Osteocyte (in vitro differentiated cells): ENCODE data around the gene NKX2-8. TPM values are rescaled to one million over a fixed set of nuclear protein-coding genes. Genes with fewer than 3 reads are reported as not detected.

Experiments
- DNase-seq: peaks from one replicate; pipeline ENCODE4 v3.0.0; 2021; ENCODE audit warnings: mixed read lengths; ENCODE audit not compliant: unreplicated experiment; ENCODE audit errors: extremely low spot score
- H3K27ac Mint-ChIP-seq: one replicate; pipeline ENCODE4 v1.8.0; 2021; ENCODE audit warnings: mild to moderate bottlenecking, mixed read lengths; ENCODE audit not compliant: unreplicated experiment
- H3K27me3 Mint-ChIP-seq: one replicate; pipeline ENCODE4 v1.8.0; 2021; ENCODE audit warnings: mixed read lengths; ENCODE audit not compliant: unreplicated experiment
- H3K36me3 Mint-ChIP-seq: one replicate; pipeline ENCODE4 v1.8.0; 2021; ENCODE audit warnings: mixed read lengths; ENCODE audit not compliant: unreplicated experiment
- H3K4me1 Mint-ChIP-seq: one replicate; pipeline ENCODE4 v1.8.0; 2021; ENCODE audit warnings: mixed read lengths; ENCODE audit not compliant: unreplicated experiment
- H3K4me3 Mint-ChIP-seq: one replicate; pipeline ENCODE4 v1.8.0; 2021; ENCODE audit warnings: mild to moderate bottlenecking, moderate library complexity, mixed read lengths; ENCODE audit not compliant: unreplicated experiment
- H3K9me3 Mint-ChIP-seq: one replicate; pipeline ENCODE4 v1.8.0; 2021; ENCODE audit warnings: mixed read lengths; ENCODE audit not compliant: unreplicated experiment
- total RNA-seq: library from RNA; stranded (reverse); gene quantifications from 2 replicates; pipeline ENCODE4 v1.2.1, GENCODE V29; 2021
- TF ChIP-seq, protein P1 (sequence below): fragments of 200-600 bp; sonication (generic); IDR thresholded peaks from 2 replicates; pipeline ENCODE4 v1.5.0; 2021; ENCODE audit warnings: antibody characterized with exemption, mild to moderate bottlenecking, moderate library complexity

NKX2-8 gene
- total RNA-seq, 1 donor from 2014 or later = not detected

DNA sequence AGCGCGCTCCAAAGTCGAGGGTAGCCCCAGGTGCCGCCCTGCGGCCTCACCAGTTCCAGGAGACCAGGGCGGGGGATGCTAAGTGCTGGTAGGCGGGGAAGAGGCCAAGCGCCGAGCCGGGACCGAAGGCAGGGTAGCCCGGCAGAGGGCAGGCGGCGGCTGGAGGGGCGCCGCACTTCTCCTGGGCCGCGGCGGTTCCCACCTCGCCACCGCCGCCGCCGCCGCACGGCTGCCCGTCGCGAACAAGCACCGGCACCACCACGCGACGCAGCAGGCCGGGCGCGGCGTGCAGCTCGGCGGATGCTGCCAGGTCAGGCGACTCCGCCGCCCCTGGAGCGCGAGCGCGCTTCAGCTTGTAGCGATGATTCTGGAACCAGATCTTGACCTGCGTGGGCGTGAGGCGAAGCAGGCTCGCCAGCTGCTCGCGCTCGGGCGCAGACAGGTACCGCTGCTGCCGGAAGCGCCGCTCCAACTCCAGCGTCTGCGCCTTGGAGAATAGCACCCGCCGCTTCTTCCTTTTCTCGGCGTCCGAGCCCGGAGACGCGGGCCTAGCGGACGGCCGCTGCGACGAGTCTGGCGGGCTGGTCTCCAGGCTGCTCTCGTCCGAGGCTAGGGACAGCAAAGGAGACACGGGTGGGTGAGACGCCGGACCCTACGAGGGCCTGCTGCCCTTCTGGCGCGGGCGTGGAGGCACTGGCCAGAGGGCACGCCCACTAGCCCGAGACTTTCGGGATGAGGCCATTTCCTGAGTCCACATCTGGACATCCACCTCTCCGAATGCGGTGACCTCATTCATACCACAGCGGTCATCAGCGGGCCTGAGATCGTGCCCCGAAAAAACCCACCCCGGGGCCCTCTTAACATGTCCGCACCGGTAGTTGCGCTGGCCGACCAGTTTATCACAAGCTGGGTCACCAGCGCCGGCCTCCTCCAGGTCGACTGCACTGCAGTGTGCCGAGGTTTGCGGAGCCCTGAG, 1.3 kb downstream of the NKX2-8 start:
- H3K27ac Mint-ChIP-seq = no peak overlapping the region
- DNase-seq = no peak
- H3K4me1 Mint-ChIP-seq = peaks cover 12% of the 10 kb centered on the region
- H3K9me3 Mint-ChIP-seq = no peaks in the 10 kb centered on the region
- no peaks in the 10 kb centered on the region for H3K36me3 Mint-ChIP-seq
- H3K4me3 Mint-ChIP-seq = peak overlapping the region; percentile 70
- TF ChIP-seq, protein P1, sequence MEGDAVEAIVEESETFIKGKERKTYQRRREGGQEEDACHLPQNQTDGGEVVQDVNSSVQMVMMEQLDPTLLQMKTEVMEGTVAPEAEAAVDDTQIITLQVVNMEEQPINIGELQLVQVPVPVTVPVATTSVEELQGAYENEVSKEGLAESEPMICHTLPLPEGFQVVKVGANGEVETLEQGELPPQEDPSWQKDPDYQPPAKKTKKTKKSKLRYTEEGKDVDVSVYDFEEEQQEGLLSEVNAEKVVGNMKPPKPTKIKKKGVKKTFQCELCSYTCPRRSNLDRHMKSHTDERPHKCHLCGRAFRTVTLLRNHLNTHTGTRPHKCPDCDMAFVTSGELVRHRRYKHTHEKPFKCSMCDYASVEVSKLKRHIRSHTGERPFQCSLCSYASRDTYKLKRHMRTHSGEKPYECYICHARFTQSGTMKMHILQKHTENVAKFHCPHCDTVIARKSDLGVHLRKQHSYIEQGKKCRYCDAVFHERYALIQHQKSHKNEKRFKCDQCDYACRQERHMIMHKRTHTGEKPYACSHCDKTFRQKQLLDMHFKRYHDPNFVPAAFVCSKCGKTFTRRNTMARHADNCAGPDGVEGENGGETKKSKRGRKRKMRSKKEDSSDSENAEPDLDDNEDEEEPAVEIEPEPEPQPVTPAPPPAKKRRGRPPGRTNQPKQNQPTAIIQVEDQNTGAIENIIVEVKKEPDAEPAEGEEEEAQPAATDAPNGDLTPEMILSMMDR = peak; percentile 15
- peaks cover 58% of the 10 kb centered on the region for H3K27me3 Mint-ChIP-seq

DNA sequence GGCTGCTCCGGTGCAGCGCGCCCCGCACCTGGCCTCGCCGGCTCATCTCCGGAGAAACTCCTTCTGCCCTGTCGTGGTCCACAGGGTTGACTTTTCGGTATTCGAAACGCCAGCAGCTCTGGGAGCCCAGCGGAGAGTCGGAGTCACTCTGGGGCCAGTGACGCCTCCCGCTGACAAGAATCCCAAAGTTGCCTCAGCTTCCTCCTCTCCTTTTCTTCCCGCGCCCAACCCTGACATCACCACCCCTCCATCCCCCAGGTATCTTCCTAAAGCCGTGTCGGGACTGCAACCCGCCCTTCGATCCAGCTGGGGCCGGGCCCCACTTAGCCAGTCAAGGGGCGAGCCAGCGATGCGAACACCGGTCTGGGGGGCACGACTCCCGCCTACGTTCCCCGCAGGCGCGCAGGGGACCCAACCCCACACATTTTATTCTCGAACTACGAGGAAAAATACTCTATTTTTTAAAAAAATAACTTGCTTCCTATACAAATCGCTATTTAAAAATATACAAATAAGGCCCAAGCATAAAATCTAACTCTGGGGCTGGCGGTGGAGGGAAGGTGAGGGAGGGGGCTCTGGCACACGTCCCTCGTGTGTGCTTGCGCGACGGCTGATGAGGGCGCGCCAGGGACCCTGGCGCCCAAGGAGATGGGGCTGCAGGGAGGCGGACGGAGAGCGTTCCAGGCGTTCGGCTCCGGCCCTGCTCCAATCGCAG, 2.1 kb downstream of the NKX2-8 start:
- no peak overlapping the region for H3K27ac Mint-ChIP-seq
- no peak for DNase-seq
- no peaks in the 10 kb centered on the region for H3K36me3 Mint-ChIP-seq
- TF ChIP-seq, protein P1 = no peak
- no peaks in the 10 kb centered on the region for H3K9me3 Mint-ChIP-seq
- peaks cover 53% of the 10 kb centered on the region for H3K27me3 Mint-ChIP-seq
- peak overlapping the region; percentile 42 for H3K4me3 Mint-ChIP-seq
- peaks cover 12% of the 10 kb centered on the region for H3K4me1 Mint-ChIP-seq

DNA sequence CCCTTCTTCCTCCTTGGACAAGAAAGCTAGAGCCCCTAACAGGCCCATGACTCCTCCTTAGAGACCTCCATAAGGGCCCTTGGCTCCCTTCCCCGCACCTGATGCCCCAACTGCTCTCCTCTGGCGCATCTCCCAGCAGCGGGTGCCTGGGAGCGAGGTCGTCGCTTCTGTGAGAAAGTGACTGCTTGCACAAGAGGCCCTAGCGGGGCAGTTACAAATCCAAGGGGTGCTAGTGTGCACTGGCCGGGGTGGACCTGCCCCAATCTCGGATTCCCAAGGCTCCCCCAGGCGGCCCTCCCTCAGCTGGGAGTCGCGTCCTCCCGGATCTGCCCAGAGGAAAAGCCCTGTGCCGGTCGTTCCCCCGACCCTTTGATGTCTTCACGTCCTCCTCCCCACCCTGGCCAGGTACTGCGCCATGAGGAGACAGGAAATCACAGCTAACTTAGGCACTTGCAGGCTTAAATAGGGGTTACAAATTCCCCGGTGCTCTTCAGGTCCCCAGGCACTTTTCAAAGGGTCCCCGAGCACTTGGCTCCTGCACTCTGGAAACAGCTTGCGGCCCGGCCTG, 2.8 kb downstream of the NKX2-8 start:
- Mint-ChIP-seq H3K27me3 (peaks cover 46% of the 10 kb centered on the region), H3K36me3 (no peaks in the 10 kb centered on the region), H3K4me1 (peaks cover 12% of the 10 kb centered on the region), H3K27ac (no peak overlapping the region), H3K4me3 (no peak overlapping the region), H3K9me3 (no peaks in the 10 kb centered on the region)
- DNase-seq = no peak
- TF ChIP-seq, protein P1 = no peak

DNA sequence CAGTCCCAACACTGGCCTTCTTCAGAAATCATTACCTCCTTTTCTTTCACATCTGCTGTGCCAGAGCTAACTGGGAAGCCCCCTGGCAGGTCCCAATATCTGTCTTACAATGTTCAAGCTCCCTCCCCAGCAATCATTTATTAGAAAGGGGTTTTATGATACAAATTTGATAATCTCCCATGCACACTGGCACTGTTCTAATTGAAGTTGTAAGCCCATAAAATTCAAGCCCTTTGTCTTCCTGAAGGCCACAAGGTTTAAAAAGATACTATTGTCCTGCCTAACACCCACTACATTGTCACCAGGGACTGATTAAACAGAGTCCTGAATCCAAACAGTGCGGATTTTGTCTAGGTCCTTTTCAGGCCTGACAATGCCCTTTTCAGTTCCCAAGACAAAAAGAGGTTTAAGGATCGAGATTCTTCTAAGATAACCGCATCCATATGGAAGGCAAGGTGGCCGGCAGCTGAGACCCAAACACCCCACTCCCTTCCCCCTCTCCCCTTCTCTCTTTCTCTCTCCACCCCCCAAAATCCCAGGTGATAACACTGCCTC, 3.3 kb downstream of the NKX2-8 start:
- H3K27me3 Mint-ChIP-seq = peaks cover 40% of the 10 kb centered on the region
- H3K27ac Mint-ChIP-seq = no peak overlapping the region
- no peak for DNase-seq
- TF ChIP-seq, protein P1 = no peak
- peaks cover 12% of the 10 kb centered on the region for H3K4me1 Mint-ChIP-seq
- no peak overlapping the region for H3K4me3 Mint-ChIP-seq
- H3K36me3 Mint-ChIP-seq = no peaks in the 10 kb centered on the region
- no peaks in the 10 kb centered on the region for H3K9me3 Mint-ChIP-seq
